Keratinocyte (primary cell): ENCODE results near the gene RCAN2.

ENCODE experiments used
- CTCF ChIP-seq, 3 experiments: IDR thresholded peaks in 1 of 3; conservative IDR thresholded peaks in 1 of 3; optimal IDR thresholded peaks in 1 of 3; 2 replicates in 2 of 3; 3 replicates in 1 of 3; pipeline versions ENCODE3 to v1.5.1; 2011; ENCODE audit warnings: low read length in 3 of 3, mild to moderate bottlenecking in 3 of 3, moderate library complexity in 2 of 3, control low read depth in 1 of 3, inconsistent platforms in 1 of 3; ENCODE audit not compliant: insufficient read depth in 2 of 3; ENCODE audit errors: extremely low read depth in 1 of 3
- EZH2 ChIP-seq: IDR thresholded peaks from one replicate; pipeline ENCODE4 v1.6.1; 2012; ENCODE audit warnings: inconsistent platforms, mild to moderate bottlenecking, low read length, moderate library complexity

GRCh38 chr6:46215213-46215612 lies 276.0 kb downstream of the RCAN2 start:
- TF ChIP-seq CTCF (optimal IDR thresholded peaks at IDR 0.05 in 1 of 3, IDR thresholded peaks at IDR 0.05 in 1 of 3, conservative IDR thresholded peaks at IDR 0.05 in 1 of 3; ENCODE audit: extremely low read depth in 1 of 3, insufficient read depth in 2 of 3, low read length in 3 of 3), result no peak
- no peak for TF ChIP-seq EZH2
